IMR-90 (cell line): ENCODE data around the gene FAM83E. TPM values are rescaled to one million over a fixed set of nuclear protein-coding genes. Genes with fewer than 3 reads are reported as not detected.

Experiments
- ATAC-seq: fragments of 200-7000 bp; cut with Tn5 transposase; 2 replicates; pipeline ENCODE4 v1.9.1; 2020; ENCODE audit warnings: low read depth, mild to moderate bottlenecking, moderate library complexity
- BruUV-seq: library from RNA; stranded (reverse); fragments of 400-500 nt; replicated peaks from 2 replicates; lab custom pipeline; 2021; lab: Mats Ljungman, UMichigan
- CTCF ChIA-PET: fragments of 300-600 bp; formaldehyde crosslinking; extraction: SDS; loops from one replicate; lab custom pipeline; 2021; ENCODE audit warnings: antibody characterized with exemption; lab: Yijun Ruan, JAX
- POLR2A ChIA-PET: fragments of 300-600 bp; sonication (Branson Sonifier 250); formaldehyde crosslinking; loops from one replicate; lab custom pipeline; 2022; ENCODE audit warnings: antibody characterized with exemption; ENCODE audit not compliant: unreplicated experiment; lab: Charles Lee
- DNase-seq: peaks from one replicate; pipeline ENCODE4 v3.0.0; 2013
- H2AFZ ChIP-seq: replicated peaks from 2 replicates; pipeline ENCODE3; 2013; ENCODE audit warnings: low read length, mild to moderate bottlenecking; ENCODE audit not compliant: poor library complexity
- H2AK5ac ChIP-seq: 2 replicates; pipeline ENCODE4 v1.6.1; 2013; ENCODE audit warnings: low read depth, low read length, inconsistent platforms
- H2AK9ac ChIP-seq: replicated peaks from 2 replicates; pipeline ENCODE3; 2013; ENCODE audit warnings: mild to moderate bottlenecking, low read depth, low read length, moderate library complexity; ENCODE audit not compliant: poor library complexity
- H2BK120ac ChIP-seq: 2 replicates; pipeline ENCODE4 v1.6.1; 2013; ENCODE audit warnings: low read depth, low read length, inconsistent platforms
- H2BK15ac ChIP-seq: 3 replicates; pipeline ENCODE4 v1.6.1; 2013; ENCODE audit warnings: low read depth, low read length, inconsistent platforms
- H2BK20ac ChIP-seq: 2 replicates; pipeline ENCODE4 v1.6.1; 2013; ENCODE audit warnings: low read depth, mild to moderate bottlenecking, inconsistent platforms, low read length, moderate library complexity
- H2BK5ac ChIP-seq: 2 replicates; pipeline ENCODE4 v1.6.1; 2013; ENCODE audit warnings: mild to moderate bottlenecking, low read depth, low read length, inconsistent platforms; ENCODE audit not compliant: poor library complexity, severe bottlenecking
- H3K14ac ChIP-seq: replicated peaks from 2 replicates; pipeline ENCODE4 v1.6.1; 2013; ENCODE audit warnings: low read depth, low read length, inconsistent platforms
- H3K18ac ChIP-seq: 2 replicates; pipeline ENCODE4 v1.6.1; 2013; ENCODE audit warnings: low read depth, low read length, control low read depth
- H3K23ac ChIP-seq: 2 replicates; pipeline ENCODE4 v1.6.1; 2013; ENCODE audit warnings: low read depth, low read length, inconsistent platforms
- H3K27ac ChIP-seq: 2 replicates; pipeline ENCODE4 v1.5.1; 2013; ENCODE audit warnings: mild to moderate bottlenecking, control low read depth, low read length; ENCODE audit not compliant: insufficient read depth
- H3K27me3 ChIP-seq: 2 replicates; pipeline ENCODE4 v1.6.1; 2013; ENCODE audit warnings: low read length; ENCODE audit not compliant: control insufficient read depth, insufficient read depth
- H3K36me3 ChIP-seq: 2 replicates; pipeline ENCODE4 v1.6.1; 2013; ENCODE audit warnings: low read length, mixed read lengths; ENCODE audit not compliant: control insufficient read depth, insufficient read depth
- H3K4ac ChIP-seq: 2 replicates; pipeline ENCODE4 v1.6.1; 2013; ENCODE audit warnings: low read depth, low read length, inconsistent platforms
- H3K4me1 ChIP-seq: 2 replicates; pipeline ENCODE4 v1.6.1; 2013; ENCODE audit warnings: low read length, mixed read lengths; ENCODE audit not compliant: control insufficient read depth, insufficient read depth
- H3K4me2 ChIP-seq: 2 replicates; pipeline ENCODE4 v1.6.1; 2013; ENCODE audit warnings: low read depth, mild to moderate bottlenecking, control low read depth, low read length, moderate library complexity
- H3K4me3 ChIP-seq: 2 replicates; pipeline ENCODE4 v1.5.1; 2013; ENCODE audit warnings: low read depth, mild to moderate bottlenecking, control low read depth, low read length, moderate library complexity; ENCODE audit not compliant: insufficient read depth
- H3K56ac ChIP-seq: 2 replicates; pipeline ENCODE4 v1.6.1; 2013; ENCODE audit warnings: low read length, inconsistent platforms; ENCODE audit not compliant: insufficient read depth; ENCODE audit errors: extremely low read depth
- H3K79me1 ChIP-seq, 2 experiments: 2 replicates each; pipeline ENCODE4 v1.6.1; 2013; ENCODE audit warnings: low read length in 2 of 2, inconsistent platforms in 1 of 2, low read depth in 1 of 2
- H3K9ac ChIP-seq: 2 replicates; pipeline ENCODE4 v1.6.1; 2013; ENCODE audit warnings: low read depth, low read length, control low read depth
- H3K9me1 ChIP-seq: 2 replicates; pipeline ENCODE4 v1.6.1; 2013; ENCODE audit warnings: low read length, inconsistent platforms; ENCODE audit not compliant: insufficient read depth
- H3K9me3 ChIP-seq: 2 replicates; pipeline ENCODE4 v1.6.1; 2013; ENCODE audit warnings: low read length; ENCODE audit not compliant: control insufficient read depth, insufficient read depth
- H4K20me1 ChIP-seq: 2 replicates; pipeline ENCODE4 v1.6.1; 2013; ENCODE audit warnings: low read length, inconsistent platforms; ENCODE audit not compliant: insufficient read depth
- H4K5ac ChIP-seq: 2 replicates; pipeline ENCODE4 v1.6.1; 2013; ENCODE audit warnings: mild to moderate bottlenecking, low read depth, low read length, control low read depth
- H4K8ac ChIP-seq, 2 experiments: 2 replicates each; pipeline ENCODE4 v1.6.1; 2013; ENCODE audit warnings: low read depth in 2 of 2, low read length in 2 of 2, control low read depth in 1 of 2, inconsistent platforms in 1 of 2
- H4K91ac ChIP-seq: 2 replicates; pipeline ENCODE4 v1.6.1; 2013; ENCODE audit warnings: low read depth, low read length, inconsistent platforms; ENCODE audit not compliant: insufficient read depth
- BHLHE40 ChIP-seq: fragments of 150-350 bp; IDR thresholded peaks from 2 replicates; pipeline ENCODE4 v1.6.1; 2016; ENCODE audit warnings: mild to moderate bottlenecking, low read depth, low read length
- CHD1 ChIP-seq: IDR thresholded peaks from 2 replicates; pipeline ENCODE4 v1.6.1; 2012; ENCODE audit warnings: low read depth, low read length, improper control_type of control experiment
- MAFK ChIP-seq: IDR thresholded peaks from 2 replicates; pipeline ENCODE4 v1.6.1; 2012; ENCODE audit warnings: low read depth, low read length, improper control_type of control experiment
- MAZ ChIP-seq: IDR thresholded peaks from 2 replicates; pipeline ENCODE4 v1.6.1; 2012; ENCODE audit warnings: low read depth, mild to moderate bottlenecking, low read length, improper control_type of control experiment, moderate library complexity, borderline replicate concordance
- MXI1 ChIP-seq: IDR thresholded peaks from 2 replicates; pipeline ENCODE4 v1.6.1; 2012; ENCODE audit warnings: low read depth, mild to moderate bottlenecking, low read length, moderate library complexity, borderline replicate concordance
- RAD21 ChIP-seq: IDR thresholded peaks from 2 replicates; pipeline ENCODE4 v1.6.1; 2012; ENCODE audit warnings: low read length, improper control_type of control experiment
- RCOR1 ChIP-seq: IDR thresholded peaks from 2 replicates; pipeline ENCODE4 v1.6.1; 2012; ENCODE audit warnings: mild to moderate bottlenecking, low read length, improper control_type of control experiment; ENCODE audit not compliant: insufficient replicate concordance
- RFX5 ChIP-seq: IDR thresholded peaks from 2 replicates; pipeline ENCODE4 v1.8.0; 2012; ENCODE audit warnings: low read depth, mild to moderate bottlenecking, low read length, moderate library complexity
- SMC3 ChIP-seq: fragments of 150-350 bp; IDR thresholded peaks from 2 replicates; pipeline ENCODE4 v1.6.1; 2016; ENCODE audit warnings: low read depth, mild to moderate bottlenecking, antibody characterized with exemption, low read length, moderate library complexity
- WGBS, 2 experiments: methylation state at CpG; one replicate each; pipeline versions ENCODE4 v1.1.5 to v1.1.7; 2013; ENCODE audit warnings: missing lambda C conversion rate in 2 of 2; ENCODE audit not compliant: insufficient read length in 1 of 2; ENCODE audit errors: extremely low coverage in 2 of 2; 5-methylcytosine and 5-hydroxymethylcytosine counted together
- dilution Hi-C: fragments of 300-500 bp; cut with HindIII; formaldehyde crosslinking; loops from one replicate; pipeline ENCODE4 v1.14.3; 2018; ENCODE audit warnings: low sequenced_read_pairs; ENCODE audit not compliant: unreplicated experiment
- in situ Hi-C: fragments of 300-500 bp; cut with MboI; formaldehyde crosslinking; loops from 3 replicates; pipeline ENCODE4 v1.14.3; 2019; ENCODE audit warnings: low sequenced_read_pairs, inconsistent platforms, mixed read lengths
- intact Hi-C: fragments of 100-400 bp; cut with micrococcal nuclease; formaldehyde crosslinking; loops from 2 replicates; pipeline ENCODE4 v1.10.0; 2022
- polyA plus RNA-seq, 3 experiments: library from polyadenylated mRNA; depleted of rRNA; stranded (reverse); fragments of >200 nt; gene quantifications; 2 replicates each; pipeline ENCODE4 v1.2.3, GENCODE V29; 2012; ENCODE audit warnings: low replicate concordance in 1 of 3
- total RNA-seq: library from RNA; depleted of rRNA; stranded (reverse); fragments of >200 nt; gene quantifications from 2 replicates; pipeline ENCODE4 v1.2.3, GENCODE V29; 2012
- TF ChIP-seq, protein P1 (sequence below): conservative IDR thresholded peaks from 2 replicates; pipeline ENCODE4 v1.5.1; 2012; ENCODE audit warnings: mild to moderate bottlenecking, low read depth, low read length, improper control_type of control experiment
- TF ChIP-seq, protein P2 (sequence below): fragments of 150-350 bp; IDR thresholded peaks from 2 replicates; pipeline ENCODE4 v1.6.1; 2016; ENCODE audit warnings: low read depth, mild to moderate bottlenecking, low read length, moderate library complexity, borderline replicate concordance

The FAM83E gene
- total and polyA plus RNA-seq, 2 of the 4 experiments (the other 2 are of a cell fraction), result 0.05 to 0.36 TPM

DNA sequence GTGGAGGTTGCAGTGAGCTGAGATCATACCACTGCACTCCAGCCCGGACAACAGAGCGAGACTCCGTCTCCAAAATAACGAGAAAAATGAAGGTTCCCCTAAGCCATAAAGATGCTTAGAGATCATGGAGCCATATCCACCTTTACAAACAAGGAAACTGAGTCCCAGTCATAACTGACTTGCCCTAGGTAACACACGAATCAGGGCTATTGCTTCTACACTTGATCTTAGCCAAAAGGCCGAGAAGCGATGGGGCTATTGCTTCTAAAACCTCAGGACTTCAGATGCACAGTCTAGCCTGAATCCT is 19.1 kb upstream of the FAM83E start:
- CTCF ChIA-PET, result no interaction called here
- Histone ChIP-seq H3K79me1 (peaks cover 0 to 18% of the 10 kb centered on the region in 2 experiments; a peak in 3 of 4 replicates), H2BK120ac (peak overlapping the region; percentile 97), H3K9me1 (peaks cover 28% of the 10 kb centered on the region), H2AK9ac (peak overlapping the region; percentile 88), H3K9ac (peak overlapping the region; percentile 71), H2BK20ac (peak overlapping the region; percentile 99), H3K14ac (peak overlapping the region; percentile 95), H4K20me1 (peaks cover 4% of the 10 kb centered on the region; the same call in 1 of the 2 replicates), H4K91ac (peak overlapping the region; percentile 95), H3K4me2 (peak overlapping the region; percentile 67), H3K23ac (peak overlapping the region; percentile 61), H3K18ac (peak overlapping the region; percentile 92), H2AFZ (peak overlapping the region; percentile 91), H2BK15ac (peak overlapping the region; percentile 96), H2AK5ac (peak overlapping the region; percentile 98), H3K4me1 (peaks cover 43% of the 10 kb centered on the region), H3K4ac (peak overlapping the region; percentile 96), H4K8ac (peak overlapping the region; percentile 92 to 99), H2BK5ac (peak overlapping the region; percentile 91), H3K56ac (peak overlapping the region; percentile 63), H3K27ac (peak overlapping the region; percentile 83), H3K36me3 (no peaks in the 10 kb centered on the region; the same call in 1 of the 2 replicates), H3K27me3 (no peaks in the 10 kb centered on the region), H3K9me3 (no peaks in the 10 kb centered on the region), H4K5ac (peak overlapping the region; percentile 95), H3K4me3 (peak overlapping the region; percentile 14; the same call in 1 of the 2 replicates)
- ATAC-seq (no peak), DNase-seq (no peak)
- POLR2A ChIA-PET, result interaction anchor here (0.7 kb wide), 1 partner anchor 15 kb away, joined by 3 read pairs; no protein-coding TSS in a partner anchor
- no CpG with 5 or more reads among the region's 7 CpGs for WGBS, 2 experiments
- TF ChIP-seq MAZ (no peak), BHLHE40 (no peak), CHD1 (no peak), MAFK (no peak), SMC3 (no peak), RAD21 (no peak), RCOR1 (no peak), RFX5 (no peak), MXI1 (no peak)
- TF ChIP-seq, protein P1, sequence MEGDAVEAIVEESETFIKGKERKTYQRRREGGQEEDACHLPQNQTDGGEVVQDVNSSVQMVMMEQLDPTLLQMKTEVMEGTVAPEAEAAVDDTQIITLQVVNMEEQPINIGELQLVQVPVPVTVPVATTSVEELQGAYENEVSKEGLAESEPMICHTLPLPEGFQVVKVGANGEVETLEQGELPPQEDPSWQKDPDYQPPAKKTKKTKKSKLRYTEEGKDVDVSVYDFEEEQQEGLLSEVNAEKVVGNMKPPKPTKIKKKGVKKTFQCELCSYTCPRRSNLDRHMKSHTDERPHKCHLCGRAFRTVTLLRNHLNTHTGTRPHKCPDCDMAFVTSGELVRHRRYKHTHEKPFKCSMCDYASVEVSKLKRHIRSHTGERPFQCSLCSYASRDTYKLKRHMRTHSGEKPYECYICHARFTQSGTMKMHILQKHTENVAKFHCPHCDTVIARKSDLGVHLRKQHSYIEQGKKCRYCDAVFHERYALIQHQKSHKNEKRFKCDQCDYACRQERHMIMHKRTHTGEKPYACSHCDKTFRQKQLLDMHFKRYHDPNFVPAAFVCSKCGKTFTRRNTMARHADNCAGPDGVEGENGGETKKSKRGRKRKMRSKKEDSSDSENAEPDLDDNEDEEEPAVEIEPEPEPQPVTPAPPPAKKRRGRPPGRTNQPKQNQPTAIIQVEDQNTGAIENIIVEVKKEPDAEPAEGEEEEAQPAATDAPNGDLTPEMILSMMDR, result no peak
- TF ChIP-seq, protein P2, sequence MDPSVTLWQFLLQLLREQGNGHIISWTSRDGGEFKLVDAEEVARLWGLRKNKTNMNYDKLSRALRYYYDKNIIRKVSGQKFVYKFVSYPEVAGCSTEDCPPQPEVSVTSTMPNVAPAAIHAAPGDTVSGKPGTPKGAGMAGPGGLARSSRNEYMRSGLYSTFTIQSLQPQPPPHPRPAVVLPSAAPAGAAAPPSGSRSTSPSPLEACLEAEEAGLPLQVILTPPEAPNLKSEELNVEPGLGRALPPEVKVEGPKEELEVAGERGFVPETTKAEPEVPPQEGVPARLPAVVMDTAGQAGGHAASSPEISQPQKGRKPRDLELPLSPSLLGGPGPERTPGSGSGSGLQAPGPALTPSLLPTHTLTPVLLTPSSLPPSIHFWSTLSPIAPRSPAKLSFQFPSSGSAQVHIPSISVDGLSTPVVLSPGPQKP, result no peak
- no TSS peak for BruUV-seq
- intact Hi-C loops (no loop called here), in situ Hi-C loops (no loop called here), dilution Hi-C loops (no loop called here)
